ENCODE results near the gene CEMIP.

Gene CEMIP, protein sequence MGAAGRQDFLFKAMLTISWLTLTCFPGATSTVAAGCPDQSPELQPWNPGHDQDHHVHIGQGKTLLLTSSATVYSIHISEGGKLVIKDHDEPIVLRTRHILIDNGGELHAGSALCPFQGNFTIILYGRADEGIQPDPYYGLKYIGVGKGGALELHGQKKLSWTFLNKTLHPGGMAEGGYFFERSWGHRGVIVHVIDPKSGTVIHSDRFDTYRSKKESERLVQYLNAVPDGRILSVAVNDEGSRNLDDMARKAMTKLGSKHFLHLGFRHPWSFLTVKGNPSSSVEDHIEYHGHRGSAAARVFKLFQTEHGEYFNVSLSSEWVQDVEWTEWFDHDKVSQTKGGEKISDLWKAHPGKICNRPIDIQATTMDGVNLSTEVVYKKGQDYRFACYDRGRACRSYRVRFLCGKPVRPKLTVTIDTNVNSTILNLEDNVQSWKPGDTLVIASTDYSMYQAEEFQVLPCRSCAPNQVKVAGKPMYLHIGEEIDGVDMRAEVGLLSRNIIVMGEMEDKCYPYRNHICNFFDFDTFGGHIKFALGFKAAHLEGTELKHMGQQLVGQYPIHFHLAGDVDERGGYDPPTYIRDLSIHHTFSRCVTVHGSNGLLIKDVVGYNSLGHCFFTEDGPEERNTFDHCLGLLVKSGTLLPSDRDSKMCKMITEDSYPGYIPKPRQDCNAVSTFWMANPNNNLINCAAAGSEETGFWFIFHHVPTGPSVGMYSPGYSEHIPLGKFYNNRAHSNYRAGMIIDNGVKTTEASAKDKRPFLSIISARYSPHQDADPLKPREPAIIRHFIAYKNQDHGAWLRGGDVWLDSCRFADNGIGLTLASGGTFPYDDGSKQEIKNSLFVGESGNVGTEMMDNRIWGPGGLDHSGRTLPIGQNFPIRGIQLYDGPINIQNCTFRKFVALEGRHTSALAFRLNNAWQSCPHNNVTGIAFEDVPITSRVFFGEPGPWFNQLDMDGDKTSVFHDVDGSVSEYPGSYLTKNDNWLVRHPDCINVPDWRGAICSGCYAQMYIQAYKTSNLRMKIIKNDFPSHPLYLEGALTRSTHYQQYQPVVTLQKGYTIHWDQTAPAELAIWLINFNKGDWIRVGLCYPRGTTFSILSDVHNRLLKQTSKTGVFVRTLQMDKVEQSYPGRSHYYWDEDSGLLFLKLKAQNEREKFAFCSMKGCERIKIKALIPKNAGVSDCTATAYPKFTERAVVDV (N-terminal part only)

DNA sequence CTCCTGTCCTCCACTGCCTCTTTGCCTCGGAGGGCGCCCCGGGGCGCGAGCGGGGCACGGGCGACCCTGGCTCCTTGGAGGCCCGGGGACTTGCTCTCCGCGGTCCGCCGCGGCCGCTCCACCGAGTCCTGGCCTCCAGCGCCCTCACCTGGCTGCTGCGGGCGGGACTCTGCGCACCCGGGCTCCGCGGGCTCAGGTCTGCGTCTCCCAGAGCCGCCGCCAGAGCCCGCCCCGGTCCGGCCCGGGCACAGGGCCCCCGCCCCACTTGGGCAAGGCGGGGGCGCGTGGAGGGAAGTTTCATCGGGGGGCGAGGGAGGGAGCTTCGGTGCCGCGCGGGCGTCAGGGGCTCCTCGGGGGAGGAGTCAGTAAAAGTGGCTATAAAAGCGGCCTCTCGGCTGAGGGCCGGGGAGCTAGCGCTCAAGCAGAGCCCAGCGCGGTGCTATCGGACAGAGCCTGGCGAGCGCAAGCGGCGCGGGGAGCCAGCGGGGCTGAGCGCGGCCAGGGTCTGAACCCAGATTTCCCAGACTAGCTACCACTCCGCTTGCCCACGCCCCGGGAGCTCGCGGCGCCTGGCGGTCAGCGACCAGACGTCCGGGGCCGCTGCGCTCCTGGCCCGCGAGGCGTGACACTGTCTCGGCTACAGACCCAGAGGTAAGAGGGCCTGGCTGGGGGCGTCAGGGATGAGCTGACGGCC, at the start of gene CEMIP:
TSS of gene CEMIP (plus strand) at position 407 of the 694 bp plus-strand sequence. CDS start 94,510 bp downstream, outside the sequence.
- H3K27me3 ChIP-seq (ENCODE audit: control insufficient read depth in 1 of 2, insufficient read depth in 2 of 2, low read length in 2 of 2): peaks cover 0 to 3% of the 10 kb centered on the region in 2 donors
- peak within 1 kb of the TSS; percentile 77 to 79 for H3K4me3 ChIP-seq (ENCODE audit: low read length in 2 of 2)
- no peak within 1 kb of the TSS for H3K27ac ChIP-seq (ENCODE audit: low read length)
- no peaks in the 10 kb centered on the region for H3K9me3 ChIP-seq (ENCODE audit: control insufficient read depth in 2 of 2, low read length in 2 of 2)
- peaks cover 30% of the 10 kb centered on the region for H3K4me1 ChIP-seq (ENCODE audit: control insufficient read depth, insufficient read depth, low read length)
- H3K9ac ChIP-seq (ENCODE audit: low read length in 2 of 2): peak within 1 kb of the TSS in 1 of 2 donors; percentile 51
- peaks cover 0 to 2% of the 10 kb centered on the region in 2 donors for H3K36me3 ChIP-seq (ENCODE audit: control insufficient read depth in 2 of 2, insufficient read depth in 2 of 2, low read length in 2 of 2)

DNA sequence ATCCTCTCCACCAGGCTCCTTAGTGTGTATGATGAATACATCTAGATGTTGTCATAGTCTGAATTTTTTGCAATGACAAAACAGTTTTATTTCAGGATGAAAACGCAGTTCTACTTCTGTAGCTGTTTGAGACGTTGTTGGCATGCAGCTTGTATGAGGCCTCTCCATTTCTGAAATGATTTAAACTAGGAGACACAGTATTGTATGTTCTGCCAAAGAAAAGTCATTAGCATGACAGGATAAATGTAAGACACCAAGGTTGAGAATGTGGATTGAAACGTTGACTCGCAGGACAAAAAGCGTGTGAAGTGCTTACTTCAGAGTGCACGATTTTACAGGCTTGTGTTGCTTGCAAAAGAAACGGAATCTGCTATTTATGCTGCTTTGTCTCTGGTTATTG, 48.8 kb upstream of the CEMIP start:
- H3K27me3 ChIP-seq (ENCODE audit: control insufficient read depth in 1 of 2, insufficient read depth in 2 of 2, low read length in 2 of 2): no peaks in the 10 kb centered on the region
- no peaks in the 10 kb centered on the region for H3K9me3 ChIP-seq (ENCODE audit: control insufficient read depth in 2 of 2, low read length in 2 of 2)
- H3K9ac ChIP-seq (ENCODE audit: low read length in 2 of 2): no peak overlapping the region
- H3K27ac ChIP-seq (ENCODE audit: low read length): no peak overlapping the region
- peaks cover 19% of the 10 kb centered on the region for H3K4me1 ChIP-seq (ENCODE audit: control insufficient read depth, insufficient read depth, low read length)
- H3K4me3 ChIP-seq (ENCODE audit: low read length in 2 of 2): no peak overlapping the region
- H3K36me3 ChIP-seq (ENCODE audit: control insufficient read depth in 2 of 2, insufficient read depth in 2 of 2, low read length in 2 of 2): no peaks in the 10 kb centered on the region

DNA sequence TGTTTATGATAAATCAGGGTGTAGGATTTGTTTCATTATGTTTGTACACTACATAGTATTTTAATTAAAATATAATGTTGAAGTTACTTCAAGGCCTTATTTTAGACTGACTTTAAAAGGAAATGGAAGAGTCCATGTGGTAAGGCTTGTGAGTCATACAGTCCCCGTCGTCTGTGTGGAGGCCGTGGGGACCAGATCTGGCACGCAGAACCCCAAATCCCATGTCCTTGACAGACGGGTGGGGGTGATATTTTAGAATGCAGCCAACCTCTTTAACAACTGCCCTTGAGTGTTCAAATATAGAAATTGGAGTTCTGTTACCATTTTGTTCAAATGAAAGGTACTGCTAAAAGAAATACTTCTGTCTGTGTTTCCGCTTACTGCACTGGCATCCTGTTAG, 48.2 kb upstream of the CEMIP start:
- H3K9ac ChIP-seq (ENCODE audit: low read length in 2 of 2): no peak overlapping the region
- peaks cover 19% of the 10 kb centered on the region for H3K4me1 ChIP-seq (ENCODE audit: control insufficient read depth, insufficient read depth, low read length)
- no peaks in the 10 kb centered on the region for H3K36me3 ChIP-seq (ENCODE audit: control insufficient read depth in 2 of 2, insufficient read depth in 2 of 2, low read length in 2 of 2)
- H3K4me3 ChIP-seq (ENCODE audit: low read length in 2 of 2): no peak overlapping the region
- H3K27ac ChIP-seq (ENCODE audit: low read length): no peak overlapping the region
- H3K9me3 ChIP-seq (ENCODE audit: control insufficient read depth in 2 of 2, low read length in 2 of 2): no peaks in the 10 kb centered on the region
- H3K27me3 ChIP-seq (ENCODE audit: control insufficient read depth in 1 of 2, insufficient read depth in 2 of 2, low read length in 2 of 2): no peaks in the 10 kb centered on the region

GRCh38 chr15:80732167-80732566, 47.0 kb upstream of the CEMIP start:
- Histone ChIP-seq H3K9me3 (ENCODE audit: control insufficient read depth in 2 of 2, low read length in 2 of 2) (no peaks in the 10 kb centered on the region), H3K36me3 (ENCODE audit: control insufficient read depth in 2 of 2, insufficient read depth in 2 of 2, low read length in 2 of 2) (no peaks in the 10 kb centered on the region), H3K27ac (ENCODE audit: low read length) (no peak overlapping the region), H3K4me3 (ENCODE audit: low read length in 2 of 2) (no peak overlapping the region), H3K9ac (ENCODE audit: low read length in 2 of 2) (no peak overlapping the region), H3K27me3 (ENCODE audit: control insufficient read depth in 1 of 2, insufficient read depth in 2 of 2, low read length in 2 of 2) (no peaks in the 10 kb centered on the region), H3K4me1 (ENCODE audit: control insufficient read depth, insufficient read depth, low read length) (peaks cover 27% of the 10 kb centered on the region)

GRCh38 chr15:80732818-80733217, 46.4 kb upstream of the CEMIP start:
- H3K9ac ChIP-seq (ENCODE audit: low read length in 2 of 2): no peak overlapping the region
- no peaks in the 10 kb centered on the region for H3K36me3 ChIP-seq (ENCODE audit: control insufficient read depth in 2 of 2, insufficient read depth in 2 of 2, low read length in 2 of 2)
- peaks cover 23% of the 10 kb centered on the region for H3K4me1 ChIP-seq (ENCODE audit: control insufficient read depth, insufficient read depth, low read length)
- no peak overlapping the region for H3K27ac ChIP-seq (ENCODE audit: low read length)
- no peaks in the 10 kb centered on the region for H3K9me3 ChIP-seq (ENCODE audit: control insufficient read depth in 2 of 2, low read length in 2 of 2)
- H3K27me3 ChIP-seq (ENCODE audit: control insufficient read depth in 1 of 2, insufficient read depth in 2 of 2, low read length in 2 of 2): no peaks in the 10 kb centered on the region
- H3K4me3 ChIP-seq (ENCODE audit: low read length in 2 of 2): no peak overlapping the region

- no peak overlapping the region for H3K27ac ChIP-seq (ENCODE audit: low read length)
- H3K36me3 ChIP-seq (ENCODE audit: control insufficient read depth in 2 of 2, insufficient read depth in 2 of 2, low read length in 2 of 2): no peaks in the 10 kb centered on the region
- peaks cover 23% of the 10 kb centered on the region for H3K4me1 ChIP-seq (ENCODE audit: control insufficient read depth, insufficient read depth, low read length)
- no peaks in the 10 kb centered on the region for H3K9me3 ChIP-seq (ENCODE audit: control insufficient read depth in 2 of 2, low read length in 2 of 2)
- H3K27me3 ChIP-seq (ENCODE audit: control insufficient read depth in 1 of 2, insufficient read depth in 2 of 2, low read length in 2 of 2): no peaks in the 10 kb centered on the region
- H3K4me3 ChIP-seq (ENCODE audit: low read length in 2 of 2): no peak overlapping the region
- H3K9ac ChIP-seq (ENCODE audit: low read length in 2 of 2): no peak overlapping the region
Observed at GRCh38 chr15:80733460-80733859, 45.7 kb upstream of the CEMIP start.

- Histone ChIP-seq H3K9ac (ENCODE audit: low read length in 2 of 2) (no peak overlapping the region), H3K27ac (ENCODE audit: low read length) (no peak overlapping the region), H3K9me3 (ENCODE audit: control insufficient read depth in 2 of 2, low read length in 2 of 2) (no peaks in the 10 kb centered on the region), H3K4me1 (ENCODE audit: control insufficient read depth, insufficient read depth, low read length) (peaks cover 19% of the 10 kb centered on the region), H3K36me3 (ENCODE audit: control insufficient read depth in 2 of 2, insufficient read depth in 2 of 2, low read length in 2 of 2) (no peaks in the 10 kb centered on the region), H3K27me3 (ENCODE audit: control insufficient read depth in 1 of 2, insufficient read depth in 2 of 2, low read length in 2 of 2) (no peaks in the 10 kb centered on the region), H3K4me3 (ENCODE audit: low read length in 2 of 2) (no peak overlapping the region)
Observed at GRCh38 chr15:80735344-80735743, 43.8 kb upstream of the CEMIP start.

DNA sequence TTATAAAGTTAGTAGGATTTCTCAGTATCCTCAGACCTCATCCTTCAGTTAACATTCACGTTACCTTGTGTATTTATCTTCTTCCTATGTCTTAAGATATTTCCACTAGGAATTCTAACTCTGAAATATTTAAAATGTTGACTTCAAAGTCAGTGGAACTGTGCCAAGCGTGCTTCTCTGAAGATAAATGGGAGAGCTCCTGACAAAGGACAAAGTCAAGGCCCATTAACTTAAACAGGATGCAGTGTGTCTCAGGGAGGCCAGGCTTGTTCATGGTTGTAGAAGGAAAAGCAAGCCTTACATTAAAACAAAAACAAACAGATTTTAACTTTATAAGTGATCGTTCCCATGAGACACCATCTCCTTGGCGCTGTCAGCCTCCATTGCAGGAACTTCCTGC, 42.6 kb upstream of the CEMIP start:
- no peak overlapping the region for H3K27ac ChIP-seq (ENCODE audit: low read length)
- peaks cover 18% of the 10 kb centered on the region for H3K4me1 ChIP-seq (ENCODE audit: control insufficient read depth, insufficient read depth, low read length)

GRCh38 chr15:80739919-80740318, 39.3 kb upstream of the CEMIP start:
- no peak overlapping the region for H3K4me3 ChIP-seq (ENCODE audit: low read length in 2 of 2)
- no peak overlapping the region for H3K27ac ChIP-seq (ENCODE audit: low read length)
- H3K9ac ChIP-seq (ENCODE audit: low read length in 2 of 2): no peak overlapping the region
- no peaks in the 10 kb centered on the region for H3K27me3 ChIP-seq (ENCODE audit: control insufficient read depth in 1 of 2, insufficient read depth in 2 of 2, low read length in 2 of 2)
- no peaks in the 10 kb centered on the region for H3K36me3 ChIP-seq (ENCODE audit: control insufficient read depth in 2 of 2, insufficient read depth in 2 of 2, low read length in 2 of 2)
- no peaks in the 10 kb centered on the region for H3K9me3 ChIP-seq (ENCODE audit: control insufficient read depth in 2 of 2, low read length in 2 of 2)
- H3K4me1 ChIP-seq (ENCODE audit: control insufficient read depth, insufficient read depth, low read length): peaks cover 9% of the 10 kb centered on the region

More for the DNA sequence above, 42.6 kb upstream of the CEMIP start:
- no peaks in the 10 kb centered on the region for H3K9me3 ChIP-seq (ENCODE audit: control insufficient read depth in 2 of 2, low read length in 2 of 2)
- H3K4me3 ChIP-seq (ENCODE audit: low read length in 2 of 2): peak overlapping the region in 1 of 2 donors; percentile 44
- H3K36me3 ChIP-seq (ENCODE audit: control insufficient read depth in 2 of 2, insufficient read depth in 2 of 2, low read length in 2 of 2): no peaks in the 10 kb centered on the region
- no peaks in the 10 kb centered on the region for H3K27me3 ChIP-seq (ENCODE audit: control insufficient read depth in 1 of 2, insufficient read depth in 2 of 2, low read length in 2 of 2)
- H3K9ac ChIP-seq (ENCODE audit: low read length in 2 of 2): no peak overlapping the region

GRCh38 chr15:80742081-80742480, 37.1 kb upstream of the CEMIP start:
- no peak overlapping the region for H3K4me3 ChIP-seq (ENCODE audit: low read length in 2 of 2)
- H3K27ac ChIP-seq (ENCODE audit: low read length): no peak overlapping the region
- no peak overlapping the region for H3K9ac ChIP-seq (ENCODE audit: low read length in 2 of 2)
- no peaks in the 10 kb centered on the region for H3K4me1 ChIP-seq (ENCODE audit: control insufficient read depth, insufficient read depth, low read length)
- H3K36me3 ChIP-seq (ENCODE audit: control insufficient read depth in 2 of 2, insufficient read depth in 2 of 2, low read length in 2 of 2): no peaks in the 10 kb centered on the region
- H3K27me3 ChIP-seq (ENCODE audit: control insufficient read depth in 1 of 2, insufficient read depth in 2 of 2, low read length in 2 of 2): no peaks in the 10 kb centered on the region
- H3K9me3 ChIP-seq (ENCODE audit: control insufficient read depth in 2 of 2, low read length in 2 of 2): no peaks in the 10 kb centered on the region

Data from stomach smooth muscle (tissue), 2 donors.